Colonic mucosa (tissue), 4 donors: ENCODE measurements around the gene HSDL2. TPM values are rescaled to one million over a fixed set of nuclear protein-coding genes. Genes with fewer than 3 reads are reported as not detected.

ENCODE experiments used
- DNase-seq: peaks from one replicate; pipeline ENCODE4 v3.0.0-alpha.2; 2020
- H3K27ac ChIP-seq: fragments of 200-600 bp; one replicate; pipeline ENCODE4 v1.8.0; 2021
- H3K27me3 ChIP-seq: fragments of 200-600 bp; one replicate; pipeline ENCODE4 v1.8.0; 2021
- H3K36me3 ChIP-seq: fragments of 200-600 bp; one replicate; pipeline ENCODE4 v1.8.0; 2021
- H3K4me1 ChIP-seq: fragments of 200-600 bp; one replicate; pipeline ENCODE4 v1.8.0; 2021; ENCODE audit warnings: mild to moderate bottlenecking
- H3K4me3 ChIP-seq: fragments of 200-600 bp; one replicate; pipeline ENCODE4 v1.8.0; 2021
- H3K9ac ChIP-seq, 2 donors: one replicate each; pipeline ENCODE4 v1.7.0; 2013; ENCODE audit warnings: control low read depth in 2 of 2, low read depth in 2 of 2, low read length in 2 of 2
- H3K9me3 ChIP-seq: fragments of 200-600 bp; one replicate; pipeline ENCODE4 v1.8.0; 2021
- intact Hi-C: fragments of 100-400 bp; cut with DNase I; formaldehyde crosslinking; loops from one replicate; pipeline ENCODE4 v1.14.1; 2022
- total RNA-seq, 2 donors: library from RNA; stranded (reverse); fragmentation: NEBNext Ultra II Directional in 1 of 2; extraction: Animal tissue kit (Norgen Biotek cat#: 25700) in 1 of 2; gene quantifications; one replicate each; pipeline ENCODE4 v1.2.1, GENCODE V29; 2021
- TF ChIP-seq, protein P1 (sequence below): fragments of 200-600 bp; IDR thresholded peaks from one replicate; pipeline ENCODE4 v1.8.0; 2022; ENCODE audit warnings: antibody characterized with exemption, mild to moderate bottlenecking
- donor health status: healthy.
- donor health status: DM: no; HTN: no; CAD: no.
- donor health status: DM: no; HTN: no; CAD: no.

The HSDL2 gene
- total RNA-seq, 2 donors from 2014 or later: 45.4 to 48.9 TPM

- H3K4me3 ChIP-seq: no peak overlapping the region
- no peak for DNase-seq
- intact Hi-C loops: no loop called here
- no peaks in the 10 kb centered on the region for H3K4me1 ChIP-seq
- no peaks in the 10 kb centered on the region for H3K36me3 ChIP-seq
- TF ChIP-seq, protein P1, sequence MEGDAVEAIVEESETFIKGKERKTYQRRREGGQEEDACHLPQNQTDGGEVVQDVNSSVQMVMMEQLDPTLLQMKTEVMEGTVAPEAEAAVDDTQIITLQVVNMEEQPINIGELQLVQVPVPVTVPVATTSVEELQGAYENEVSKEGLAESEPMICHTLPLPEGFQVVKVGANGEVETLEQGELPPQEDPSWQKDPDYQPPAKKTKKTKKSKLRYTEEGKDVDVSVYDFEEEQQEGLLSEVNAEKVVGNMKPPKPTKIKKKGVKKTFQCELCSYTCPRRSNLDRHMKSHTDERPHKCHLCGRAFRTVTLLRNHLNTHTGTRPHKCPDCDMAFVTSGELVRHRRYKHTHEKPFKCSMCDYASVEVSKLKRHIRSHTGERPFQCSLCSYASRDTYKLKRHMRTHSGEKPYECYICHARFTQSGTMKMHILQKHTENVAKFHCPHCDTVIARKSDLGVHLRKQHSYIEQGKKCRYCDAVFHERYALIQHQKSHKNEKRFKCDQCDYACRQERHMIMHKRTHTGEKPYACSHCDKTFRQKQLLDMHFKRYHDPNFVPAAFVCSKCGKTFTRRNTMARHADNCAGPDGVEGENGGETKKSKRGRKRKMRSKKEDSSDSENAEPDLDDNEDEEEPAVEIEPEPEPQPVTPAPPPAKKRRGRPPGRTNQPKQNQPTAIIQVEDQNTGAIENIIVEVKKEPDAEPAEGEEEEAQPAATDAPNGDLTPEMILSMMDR: no peak
- H3K27ac ChIP-seq: no peak overlapping the region
- H3K9ac ChIP-seq: no peak overlapping the region
- H3K9me3 ChIP-seq: no peaks in the 10 kb centered on the region
- no peaks in the 10 kb centered on the region for H3K27me3 ChIP-seq
These were observed 16.5 kb downstream of the HSDL2 start for GRCh38 chr9:112396416-112396815.

DNA sequence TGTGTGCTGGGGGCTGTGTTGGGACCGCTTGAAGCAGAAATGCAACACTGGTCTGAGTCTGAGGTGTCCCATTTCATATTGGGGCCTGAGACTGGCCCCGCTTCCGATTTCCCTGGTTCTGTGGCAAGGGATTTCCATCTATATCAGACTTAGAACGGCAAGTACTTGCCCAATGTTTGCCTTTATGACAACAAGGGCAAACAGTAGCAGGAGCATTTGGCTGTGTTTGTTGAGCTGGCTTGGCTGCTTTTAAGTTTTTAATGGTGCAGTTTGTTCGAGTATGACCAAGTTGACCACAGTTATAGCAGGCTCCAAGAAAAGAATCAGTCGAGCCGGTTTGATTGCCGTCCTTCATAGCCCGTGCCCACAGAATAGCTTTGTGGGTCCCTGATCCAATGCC, 17.0 kb downstream of the HSDL2 start:
- intact Hi-C loops: no loop called here
- Histone ChIP-seq H3K9me3 (no peaks in the 10 kb centered on the region), H3K27me3 (no peaks in the 10 kb centered on the region), H3K27ac (no peak overlapping the region), H3K9ac (no peak overlapping the region), H3K4me1 (no peaks in the 10 kb centered on the region), H3K36me3 (no peaks in the 10 kb centered on the region), H3K4me3 (no peak overlapping the region)
- no peak for DNase-seq
- TF ChIP-seq, protein P1: no peak

DNA sequence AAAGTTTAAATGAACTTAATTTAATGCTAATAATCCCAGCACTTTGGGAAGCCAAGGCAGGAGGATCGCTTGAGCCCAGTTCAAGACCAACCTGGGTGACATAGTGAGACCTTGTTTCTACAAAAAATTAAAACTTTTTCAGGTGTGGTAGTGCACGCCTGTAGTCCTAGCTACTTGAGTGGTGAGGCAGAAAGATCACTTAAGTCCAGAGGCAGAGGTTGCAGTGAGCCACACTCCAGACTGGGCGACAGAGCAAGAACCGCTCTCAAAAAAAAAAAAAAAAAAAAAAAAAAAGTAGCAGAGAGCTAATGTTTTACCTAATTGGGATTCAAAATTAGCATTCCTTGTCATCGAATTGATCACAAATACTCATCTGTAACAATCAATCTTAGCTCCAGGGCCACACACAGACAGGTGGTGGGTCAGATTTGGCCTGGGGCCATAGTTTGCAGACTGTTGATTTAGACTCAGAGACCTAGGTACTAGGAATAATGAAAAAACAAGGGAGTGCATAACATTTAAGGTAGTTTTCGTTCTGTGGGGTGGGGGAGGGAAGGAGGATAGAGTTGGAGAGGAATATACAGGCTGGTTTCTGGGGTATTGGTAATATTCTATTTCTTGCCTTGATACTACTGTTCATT, 21.4 kb downstream of the HSDL2 start:
- no peak for DNase-seq
- Histone ChIP-seq H3K9ac (no peak overlapping the region), H3K9me3 (no peaks in the 10 kb centered on the region), H3K4me1 (no peaks in the 10 kb centered on the region), H3K36me3 (no peaks in the 10 kb centered on the region), H3K27ac (no peak overlapping the region), H3K27me3 (no peaks in the 10 kb centered on the region), H3K4me3 (no peak overlapping the region)
- intact Hi-C loops: no loop called here
- TF ChIP-seq, protein P1: no peak

DNA sequence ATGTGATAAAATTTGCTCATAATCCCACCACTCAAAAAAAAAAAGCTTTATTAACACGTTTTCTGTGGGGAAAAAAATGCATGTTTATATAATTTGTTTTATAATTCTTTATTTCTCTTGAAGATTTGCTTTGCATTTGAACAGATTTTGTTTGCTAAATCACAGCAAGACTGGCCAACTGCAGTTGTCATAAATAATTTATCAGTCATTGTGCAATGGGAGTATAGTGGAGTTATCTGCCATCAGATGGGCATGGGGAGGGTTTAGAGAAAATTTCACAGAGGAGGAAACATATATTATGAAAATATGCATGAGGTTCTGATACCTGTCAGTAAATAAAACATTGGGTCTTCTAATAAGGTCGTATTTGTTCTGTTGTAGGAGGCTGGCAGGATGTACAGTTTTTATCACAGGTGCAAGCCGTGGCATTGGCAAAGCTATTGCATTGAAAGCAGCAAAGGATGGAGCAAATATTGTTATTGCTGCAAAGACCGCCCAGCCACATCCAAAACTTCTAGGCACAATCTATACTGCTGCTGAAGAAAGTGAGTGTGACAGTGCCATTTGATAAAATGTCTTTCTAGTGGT, 23.8 kb downstream of the HSDL2 start:
- no peak overlapping the region for H3K27ac ChIP-seq
- TF ChIP-seq, protein P1: no peak
- H3K4me3 ChIP-seq: no peak overlapping the region
- no peaks in the 10 kb centered on the region for H3K9me3 ChIP-seq
- intact Hi-C loops: no loop called here
- H3K4me1 ChIP-seq: no peaks in the 10 kb centered on the region
- H3K9ac ChIP-seq: no peak overlapping the region
- no peak for DNase-seq
- H3K36me3 ChIP-seq: no peaks in the 10 kb centered on the region
- no peaks in the 10 kb centered on the region for H3K27me3 ChIP-seq

GRCh38 chr9:112404508-112404932, 24.6 kb downstream of the HSDL2 start:
- DNase-seq: no peak
- Histone ChIP-seq H3K4me3 (no peak overlapping the region), H3K36me3 (no peaks in the 10 kb centered on the region), H3K9me3 (no peaks in the 10 kb centered on the region), H3K27me3 (no peaks in the 10 kb centered on the region), H3K4me1 (no peaks in the 10 kb centered on the region), H3K27ac (no peak overlapping the region), H3K9ac (no peak overlapping the region)
- intact Hi-C loops: no loop called here
- TF ChIP-seq, protein P1: no peak
